ENCODE measurements around the gene GOSR2. TPM values are rescaled to one million over a fixed set of nuclear protein-coding genes. Genes with fewer than 3 reads are reported as not detected.

Gene GOSR2
- total and polyA plus RNA-seq, 2 of the 4 experiments (the other 2 are of a cell fraction), result 63.4 to 75.6 TPM

- Histone ChIP-seq H3K9ac (ENCODE audit: low read depth, low read length) (no peak overlapping the region), H3K4me2 (ENCODE audit: low read depth, low read length) (no peak overlapping the region), H2AK9ac (replicated peaks; ENCODE audit: low read depth, low read length, poor library complexity) (no peak overlapping the region), H3K18ac (ENCODE audit: low read depth, low read length) (no peak overlapping the region), H2BK5ac (ENCODE audit: low read depth, low read length, poor library complexity, severe bottlenecking) (no peak overlapping the region), H3K9me1 (ENCODE audit: insufficient read depth, low read length) (no peaks in the 10 kb centered on the region), H3K27me3 (ENCODE audit: control insufficient read depth, insufficient read depth, low read length) (peaks cover 59% of the 10 kb centered on the region), H2BK15ac (ENCODE audit: low read depth, low read length) (no peak overlapping the region), H3K79me1 (ENCODE audit: low read depth in 1 of 2, low read length in 2 of 2) (no peaks in the 10 kb centered on the region), H2AK5ac (ENCODE audit: low read depth, low read length) (no peak overlapping the region), H3K14ac (replicated peaks; ENCODE audit: low read depth, low read length) (no peak overlapping the region), H2BK120ac (ENCODE audit: low read depth, low read length) (no peak overlapping the region), H3K4ac (ENCODE audit: low read depth, low read length) (no peak overlapping the region), H4K5ac (ENCODE audit: low read depth, low read length) (no peak overlapping the region), H3K9me3 (ENCODE audit: control insufficient read depth, insufficient read depth, low read length) (no peaks in the 10 kb centered on the region), H4K8ac (ENCODE audit: low read depth in 2 of 2, low read length in 2 of 2) (no peak overlapping the region), H3K4me3 (ENCODE audit: insufficient read depth, low read depth, low read length) (no peak overlapping the region), H3K4me1 (ENCODE audit: control insufficient read depth, insufficient read depth, low read length) (no peaks in the 10 kb centered on the region), H4K20me1 (ENCODE audit: insufficient read depth, low read length) (no peaks in the 10 kb centered on the region), H3K27ac (ENCODE audit: insufficient read depth, low read length) (no peak overlapping the region), H2AFZ (replicated peaks; ENCODE audit: low read length, poor library complexity) (no peak overlapping the region), H3K56ac (ENCODE audit: extremely low read depth, insufficient read depth, low read length) (no peak overlapping the region), H3K23ac (ENCODE audit: low read depth, low read length) (no peak overlapping the region), H2BK20ac (ENCODE audit: low read depth, low read length) (no peak overlapping the region), H4K91ac (ENCODE audit: insufficient read depth, low read depth, low read length) (no peak overlapping the region), H3K36me3 (ENCODE audit: control insufficient read depth, insufficient read depth, low read length) (no peaks in the 10 kb centered on the region)
- BruUV-seq (replicated peaks), result no TSS peak
- in situ Hi-C loops (cut with MboI; ENCODE audit: low sequenced_read_pairs), result no loop called here
- dilution Hi-C loops (cut with HindIII; ENCODE audit: low sequenced_read_pairs, unreplicated experiment), result no loop called here
- TF ChIP-seq USF2 (IDR thresholded peaks at IDR 0.05; ENCODE audit: low read depth, low read length), result no peak
- TF ChIP-seq RAD21 (IDR thresholded peaks at IDR 0.05; ENCODE audit: low read length), result no peak
- no peak for TF ChIP-seq RCOR1 (IDR thresholded peaks at IDR 0.05; ENCODE audit: insufficient replicate concordance, low read length)
- no peak for TF ChIP-seq MXI1 (IDR thresholded peaks at IDR 0.05; ENCODE audit: borderline replicate concordance, low read depth, low read length)
- TF ChIP-seq CHD1 (IDR thresholded peaks at IDR 0.05; ENCODE audit: low read depth, low read length), result no peak
- TF ChIP-seq FOS (IDR thresholded peaks at IDR 0.05; ENCODE audit: low read depth, low read length), result no peak
- no peak for TF ChIP-seq MAFK (IDR thresholded peaks at IDR 0.05; ENCODE audit: low read depth, low read length)
- no peak for TF ChIP-seq NFE2L2 (IDR thresholded peaks at IDR 0.05; ENCODE audit: low read depth, low read length)
- no peak for TF ChIP-seq RFX5 (IDR thresholded peaks at IDR 0.05; ENCODE audit: low read depth, low read length)
- TF ChIP-seq CEBPB (IDR thresholded peaks at IDR 0.05; ENCODE audit: low read depth, low read length), result no peak
- no peak for TF ChIP-seq SMC3 (IDR thresholded peaks at IDR 0.05; ENCODE audit: low read depth, low read length)
- TF ChIP-seq CTCF (conservative IDR thresholded peaks at IDR 0.05; ENCODE audit: low read depth, low read length), result no peak
- no peak for TF ChIP-seq MAZ (IDR thresholded peaks at IDR 0.05; ENCODE audit: borderline replicate concordance, low read depth, low read length)
- no peak for TF ChIP-seq BHLHE40 (IDR thresholded peaks at IDR 0.05; ENCODE audit: low read depth, low read length)
- TF ChIP-seq ELK1 (IDR thresholded peaks at IDR 0.05; ENCODE audit: borderline replicate concordance, low read depth, low read length), result no peak
- TF ChIP-seq POLR2A (IDR thresholded peaks at IDR 0.05; ENCODE audit: low read depth, low read length), result no peak
- ATAC-seq (ENCODE audit: low read depth) (no peak), DNase-seq (no peak)
- intact Hi-C loops (cut with micrococcal nuclease), result no loop called here
- ChIA-PET CTCF (no interaction called here), POLR2A (ENCODE audit: unreplicated experiment) (no interaction called here)
- 57% methylated on average over 6 of the region's 10 CpGs; no CpG with 5 or more reads in 1 of the 2 experiments for WGBS, 2 experiments (ENCODE audit: extremely low coverage in 2 of 2, insufficient read length in 1 of 2)
These were observed 12.6 kb upstream of the GOSR2 start for GRCh38 chr17:46910179-46910927.
